Esophagus muscularis mucosa (tissue), 4 donors: Measurements from ENCODE around the gene PRKD2.

Source experiments
- CTCF ChIP-seq, 3 experiments: fragments of 200-600 bp in 2 of 3; fragments of 450-650 bp in 1 of 3; sonication (generic) in 2 of 3; IDR thresholded peaks; one replicate each; pipeline ENCODE4 v1.5.1; 2017 to 2019; ENCODE audit warnings: antibody characterized with exemption in 3 of 3, mild to moderate bottlenecking in 2 of 3, moderate library complexity in 1 of 3
- EP300 ChIP-seq: sonication (generic); formaldehyde crosslinking; IDR thresholded peaks from one replicate; pipeline ENCODE4 v1.6.1; 2017; ENCODE audit warnings: antibody characterized with exemption
- POLR2A ChIP-seq: fragments of 450-650 bp; IDR thresholded peaks from one replicate; pipeline ENCODE4 v1.6.1; 2017; ENCODE audit warnings: antibody characterized with exemption, moderate library complexity, mild to moderate bottlenecking, low read depth
- POLR2AphosphoS5 ChIP-seq, 2 donors: sonication (generic); formaldehyde crosslinking; IDR thresholded peaks; one replicate each; pipeline ENCODE4 v1.6.1; 2017; ENCODE audit warnings: antibody characterized with exemption in 2 of 2

GRCh38 chr19:46721269-46722003 is 4.5 kb upstream of the PRKD2 start:
- TF ChIP-seq EP300 (no peak), CTCF (IDR thresholded peaks at IDR 0.05) (no peak), POLR2AphosphoS5 (IDR thresholded peaks at IDR 0.05) (no peak), POLR2A (no peak)
